Measurements from ENCODE around the gene PCNX1.
A peak's percentile ranks its signal among the peaks of the same experiment; 100 is the strongest.

PCNX1 gene

GRCh38 chr14:70907996-70908934 is 1.0 kb downstream of the PCNX1 start:
- peak; percentile 71 for DNase-seq (ENCODE audit: low spot score)
- no peak for TF ChIP-seq CTCF (IDR thresholded peaks at IDR 0.05; ENCODE audit: extremely low read depth, missing control alignments)

GRCh38 chr14:70908935-70909641 is 1.8 kb downstream of the PCNX1 start:
- TF ChIP-seq CTCF (IDR thresholded peaks at IDR 0.05; ENCODE audit: extremely low read depth, missing control alignments), result no peak
- no peak for DNase-seq (ENCODE audit: low spot score)

GRCh38 chr14:70909733-70910614 is 2.7 kb downstream of the PCNX1 start:
- peak; percentile 44 for DNase-seq (ENCODE audit: low spot score)
- no peak for TF ChIP-seq CTCF (IDR thresholded peaks at IDR 0.05; ENCODE audit: extremely low read depth, missing control alignments)

- no peak for DNase-seq (ENCODE audit: low spot score)
- TF ChIP-seq CTCF (IDR thresholded peaks at IDR 0.05; ENCODE audit: extremely low read depth, missing control alignments), result no peak
Observed at GRCh38 chr14:70915415-70915814, 8.2 kb downstream of the PCNX1 start.

- DNase-seq (ENCODE audit: low spot score), result no peak
- no peak for TF ChIP-seq CTCF (IDR thresholded peaks at IDR 0.05; ENCODE audit: extremely low read depth, missing control alignments)
Observed at GRCh38 chr14:70916300-70916699, 9.0 kb downstream of the PCNX1 start.

- TF ChIP-seq CTCF (IDR thresholded peaks at IDR 0.05; ENCODE audit: extremely low read depth, missing control alignments), result no peak
- no peak for DNase-seq (ENCODE audit: low spot score)
Observed at GRCh38 chr14:70916799-70917198, 9.5 kb downstream of the PCNX1 start.
